H9 (cell line): ENCODE data around the gene CEBPE. TPM values are rescaled to one million over a fixed set of nuclear protein-coding genes. Genes with fewer than 3 reads are reported as not detected.

Experiments used
- DNase-seq: peaks from one replicate; pipeline ENCODE4 v3.0.0-alpha.2; 2017
- H2AFZ ChIP-seq: one replicate; pipeline ENCODE4 v1.6.1; 2013; ENCODE audit warnings: mild to moderate bottlenecking, low read length, control low read depth, moderate library complexity
- H2AK5ac ChIP-seq: 2 replicates; pipeline ENCODE4 v1.6.1; 2013; ENCODE audit warnings: low read length, control low read depth, mixed read lengths; ENCODE audit not compliant: insufficient read length
- H2BK120ac ChIP-seq: one replicate; pipeline ENCODE4 v1.6.1; 2013; ENCODE audit warnings: low read depth, mild to moderate bottlenecking, low read length, control low read depth, inconsistent platforms; ENCODE audit not compliant: poor library complexity, severe bottlenecking
- H2BK12ac ChIP-seq: 2 replicates; pipeline ENCODE4 v1.6.1; 2013; ENCODE audit warnings: low read length, control low read depth, mixed read lengths, low read depth; ENCODE audit not compliant: insufficient read length
- H2BK15ac ChIP-seq: 2 replicates; pipeline ENCODE4 v1.6.1; 2013; ENCODE audit warnings: low read depth, low read length, control low read depth
- H2BK20ac ChIP-seq: one replicate; pipeline ENCODE4 v1.6.1; 2013; ENCODE audit warnings: low read depth, mild to moderate bottlenecking, low read length, control low read depth, inconsistent platforms; ENCODE audit not compliant: poor library complexity, severe bottlenecking
- H2BK5ac ChIP-seq: 2 replicates; pipeline ENCODE4 v1.6.1; 2013; ENCODE audit warnings: low read length, control low read depth, mixed read lengths; ENCODE audit not compliant: insufficient read length
- H3K14ac ChIP-seq: 2 replicates; pipeline ENCODE4 v1.6.1; 2013; ENCODE audit warnings: low read length, control low read depth; ENCODE audit not compliant: insufficient read depth
- H3K18ac ChIP-seq: 2 replicates; pipeline ENCODE4 v1.6.1; 2013; ENCODE audit warnings: low read depth, mild to moderate bottlenecking, mixed read lengths, low read length, control low read depth; ENCODE audit not compliant: insufficient read length
- H3K23ac ChIP-seq: 2 replicates; pipeline ENCODE4 v1.6.1; 2013; ENCODE audit warnings: low read length, control low read depth, mixed read lengths, low read depth; ENCODE audit not compliant: insufficient read length
- H3K23me2 ChIP-seq: 2 replicates; pipeline ENCODE4 v1.6.1; 2013; ENCODE audit warnings: low read depth, mild to moderate bottlenecking, mixed read lengths, low read length, control low read depth; ENCODE audit not compliant: insufficient read length, poor library complexity, severe bottlenecking
- H3K27ac ChIP-seq: 2 replicates; pipeline ENCODE4 v1.5.1; 2013; ENCODE audit warnings: low read length, control low read depth, mixed read lengths, low read depth; ENCODE audit not compliant: insufficient read length
- H3K27me3 ChIP-seq: 2 replicates; pipeline ENCODE4 v1.6.1; 2013; ENCODE audit warnings: low read length, control low read depth, inconsistent platforms; ENCODE audit not compliant: insufficient read depth
- H3K4ac ChIP-seq: 2 replicates; pipeline ENCODE4 v1.6.1; 2013; ENCODE audit warnings: low read depth, mild to moderate bottlenecking, control low read depth, inconsistent platforms, low read length, moderate library complexity
- H3K4me1 ChIP-seq: 2 replicates; pipeline ENCODE4 v1.6.1; 2013; ENCODE audit warnings: low read length, control low read depth, inconsistent platforms; ENCODE audit not compliant: insufficient read depth
- H3K4me2 ChIP-seq: 2 replicates; pipeline ENCODE4 v1.6.1; 2013; ENCODE audit warnings: low read length, control low read depth, mixed read lengths; ENCODE audit not compliant: insufficient read length, insufficient read depth
- H3K56ac ChIP-seq: 2 replicates; pipeline ENCODE4 v1.6.1; 2013; ENCODE audit warnings: low read depth, mild to moderate bottlenecking, mixed read lengths, low read length, control low read depth; ENCODE audit not compliant: insufficient read length
- H3K79me1 ChIP-seq: 2 replicates; pipeline ENCODE4 v1.6.1; 2013; ENCODE audit warnings: low read depth, mild to moderate bottlenecking, moderate library complexity, low read length, control low read depth, inconsistent platforms; ENCODE audit not compliant: insufficient read depth, poor library complexity, severe bottlenecking
- H3K79me2 ChIP-seq: 2 replicates; pipeline ENCODE4 v1.6.1; 2013; ENCODE audit warnings: low read length, control low read depth, inconsistent platforms; ENCODE audit not compliant: insufficient read depth
- H3K9ac ChIP-seq: 2 replicates; pipeline ENCODE4 v1.6.1; 2013; ENCODE audit warnings: low read length, control low read depth, mixed read lengths; ENCODE audit not compliant: insufficient read length; ENCODE audit errors: extremely low read depth
- H3K9me3 ChIP-seq: one replicate; pipeline ENCODE4 v1.6.1; 2013; ENCODE audit warnings: low read depth, low read length, inconsistent platforms; ENCODE audit not compliant: control insufficient read depth
- H3T11ph ChIP-seq: one replicate; pipeline ENCODE4 v1.6.1; 2013; ENCODE audit warnings: mild to moderate bottlenecking, low read length, control low read depth, inconsistent platforms
- H4K20me1 ChIP-seq: one replicate; pipeline ENCODE4 v1.6.1; 2013; ENCODE audit not compliant: control insufficient read depth, insufficient read length, insufficient read depth
- H4K5ac ChIP-seq: 2 replicates; pipeline ENCODE4 v1.6.1; 2013; ENCODE audit warnings: low read depth, mild to moderate bottlenecking, mixed read lengths, low read length, control low read depth; ENCODE audit not compliant: insufficient read length
- H4K8ac ChIP-seq: replicated peaks from 2 replicates; pipeline ENCODE4 v1.6.1; 2013; ENCODE audit warnings: low read length, control low read depth, mixed read lengths, low read depth; ENCODE audit not compliant: insufficient read length
- H4K91ac ChIP-seq: 2 replicates; pipeline ENCODE4 v1.6.1; 2013; ENCODE audit warnings: low read depth, mild to moderate bottlenecking, moderate library complexity, mixed read lengths, low read length, control low read depth; ENCODE audit not compliant: insufficient read length
- H3K27ac Mint-ChIP-seq, 3 experiments: 2 replicates in 2 of 3; 3 replicates in 1 of 3; pipeline ENCODE4 v1.8.0; 2020 to 2021; ENCODE audit warnings: mixed read lengths in 3 of 3, mild to moderate bottlenecking in 1 of 3, moderate library complexity in 1 of 3
- H3K27me3 Mint-ChIP-seq: 2 replicates; pipeline ENCODE4 v1.8.0; 2021; ENCODE audit warnings: low read depth, mild to moderate bottlenecking, moderate library complexity, mixed read lengths
- H3K36me3 Mint-ChIP-seq, 3 experiments: 2 replicates in 2 of 3; 3 replicates in 1 of 3; pipeline ENCODE4 v1.8.0; 2020 to 2021; ENCODE audit warnings: low read depth in 3 of 3, mixed read lengths in 3 of 3; ENCODE audit not compliant: insufficient read depth in 1 of 3
- H3K4me1 Mint-ChIP-seq, 2 experiments: 2 replicates each; pipeline ENCODE4 v1.8.0; 2020; ENCODE audit warnings: mixed read lengths in 2 of 2
- H3K4me3 Mint-ChIP-seq, 2 experiments: 2 replicates in 1 of 2; 3 replicates in 1 of 2; pipeline ENCODE4 v1.8.0; 2020 to 2021; ENCODE audit warnings: mild to moderate bottlenecking in 2 of 2, mixed read lengths in 2 of 2, moderate library complexity in 1 of 2
- H3K9me3 Mint-ChIP-seq, 2 experiments: 2 replicates in 1 of 2; 3 replicates in 1 of 2; pipeline ENCODE4 v1.8.0; 2020; ENCODE audit warnings: mild to moderate bottlenecking in 2 of 2, mixed read lengths in 2 of 2, moderate library complexity in 1 of 2
- CTCF ChIP-seq: fragments of 200-600 bp; sonication (generic); conservative IDR thresholded peaks from 3 replicates; pipeline ENCODE4 v1.8.0; 2021; ENCODE audit warnings: antibody characterized with exemption, mild to moderate bottlenecking
- WGBS: extraction: QIAGEN DNeasy Blood & Tissue Kit; methylation state at CpG from one replicate; pipeline ENCODE4 v1.1.7; 2013; ENCODE audit warnings: missing lambda C conversion rate, low lambda C conversion rate, mixed read lengths; ENCODE audit not compliant: insufficient read length; ENCODE audit errors: extremely low coverage; 5-methylcytosine and 5-hydroxymethylcytosine counted together
- total RNA-seq: library from RNA; stranded (reverse); gene quantifications from 2 replicates; pipeline ENCODE4 v1.2.1, GENCODE V29; 2021

The CEBPE gene
- total RNA-seq, 1 experiment from 2014 or later: not detected

- H3T11ph ChIP-seq: no peak overlapping the region
- peaks cover 9% of the 10 kb centered on the region for H3K79me1 ChIP-seq
- DNase-seq: peak; percentile 71
- no peak overlapping the region for H2AK5ac ChIP-seq
- no peak overlapping the region for H2BK20ac ChIP-seq
- peaks cover 3% of the 10 kb centered on the region for H4K20me1 ChIP-seq
- Mint-ChIP-seq H3K27me3 (no peaks in the 10 kb centered on the region; the same call in 1 of the 2 replicates), H3K27ac (peak overlapping the region; percentile 98 to 100 (median 98)), H3K4me1 (peaks cover 35 to 43% of the 10 kb centered on the region in 2 experiments), H3K36me3 (peaks cover 34 to 82% (median 70%) of the 10 kb centered on the region in 3 experiments; a peak in 6 of 7 replicates), H3K9me3 (no peaks in the 10 kb centered on the region), H3K4me3 (peak overlapping the region; percentile 87 to 99)
- H3K23ac ChIP-seq: no peak overlapping the region
- H3K56ac ChIP-seq: no peak overlapping the region
- H3K4ac ChIP-seq: no peak overlapping the region
- no peak overlapping the region for H2BK15ac ChIP-seq
- no peak overlapping the region for H2BK120ac ChIP-seq
- H3K4me2 ChIP-seq: peak overlapping the region; percentile 98
- H3K23me2 ChIP-seq: peaks cover 12% of the 10 kb centered on the region
- H4K91ac ChIP-seq: no peak overlapping the region
- H2BK12ac ChIP-seq: no peak overlapping the region
- no peak overlapping the region for H4K8ac ChIP-seq
- no peak overlapping the region for H3K14ac ChIP-seq
- H3K27me3 ChIP-seq: no peaks in the 10 kb centered on the region
- TF ChIP-seq CTCF: no peak
- no peak overlapping the region for H2BK5ac ChIP-seq
- H3K18ac ChIP-seq: no peak overlapping the region
- H2AFZ ChIP-seq: no peak overlapping the region
- no peak overlapping the region for H3K27ac ChIP-seq
- no peak overlapping the region for H3K9ac ChIP-seq
- H4K5ac ChIP-seq: no peak overlapping the region
- H3K79me2 ChIP-seq: peaks cover 5% of the 10 kb centered on the region; the same call in 1 of the 2 replicates
- H3K9me3 ChIP-seq: no peaks in the 10 kb centered on the region
- H3K4me1 ChIP-seq: 0 out of 2 replicates have a peak, but pooled peaks cover 3% of the 10 kb centered on the region
- WGBS: no CpG with 5 or more reads among the region's 5 CpGs
These were observed 47.0 kb downstream of the CEBPE start for GRCh38 chr14:23071921-23072539.
